GM12878 (cell line): ENCODE results near the gene MSH2. TPM values are rescaled to one million over a fixed set of nuclear protein-coding genes. Genes with fewer than 3 reads are reported as not detected.

ENCODE experiments used
- BACH1 ChIP-seq: fragments of 450-650 bp; IDR thresholded peaks from 2 replicates; pipeline ENCODE4 v1.6.1; 2017; ENCODE audit warnings: mild to moderate bottlenecking, borderline replicate concordance
- FOXK2 ChIP-seq: fragments of 450-650 bp; IDR thresholded peaks from 2 replicates; pipeline ENCODE4 v1.6.1; 2017; ENCODE audit warnings: mild to moderate bottlenecking, moderate library complexity
- GABPA ChIP-seq: IDR thresholded peaks from 2 replicates; pipeline ENCODE4 v1.6.1; 2014; ENCODE audit warnings: antibody characterized with exemption, low read depth, mild to moderate bottlenecking, inconsistent platforms
- HDGF ChIP-seq: fragments of 450-650 bp; IDR thresholded peaks from 2 replicates; pipeline ENCODE4 v1.6.1; 2016; ENCODE audit warnings: antibody characterized with exemption
- KAT2A ChIP-seq: conservative IDR thresholded peaks from 2 replicates; pipeline ENCODE4 v1.6.1; 2011; ENCODE audit warnings: low read depth, low read length; ENCODE audit not compliant: control insufficient read depth
- MYB ChIP-seq: fragments of 150-350 bp; IDR thresholded peaks from 2 replicates; pipeline ENCODE4 v1.6.1; 2014; ENCODE audit warnings: mild to moderate bottlenecking, low read depth, low read length, borderline replicate concordance
- NBN ChIP-seq: fragments of 450-650 bp; IDR thresholded peaks from 2 replicates; pipeline ENCODE4 v1.6.1; 2016
- NFXL1 ChIP-seq: fragments of 450-650 bp; IDR thresholded peaks from 2 replicates; pipeline ENCODE4 v1.6.1; 2017; ENCODE audit warnings: antibody characterized with exemption, mild to moderate bottlenecking, borderline replicate concordance
- NRF1 ChIP-seq: conservative IDR thresholded peaks from 2 replicates; pipeline ENCODE4 v1.6.1; 2011; ENCODE audit warnings: mild to moderate bottlenecking, low read depth, low read length, improper control_type of control experiment
- PAX5 ChIP-seq: IDR thresholded peaks from 2 replicates; pipeline ENCODE4 v1.6.1; 2011; ENCODE audit warnings: low read depth, low read length, borderline replicate concordance
- SIX5 ChIP-seq: IDR thresholded peaks from 2 replicates; pipeline ENCODE4 v1.6.1; 2011; ENCODE audit warnings: mild to moderate bottlenecking, low read depth, low read length, moderate library complexity; ENCODE audit not compliant: severe bottlenecking
- TARDBP ChIP-seq: IDR thresholded peaks from 2 replicates; pipeline ENCODE4 v1.6.1; 2016; ENCODE audit warnings: borderline replicate concordance
- ZNF207 ChIP-seq: fragments of 450-650 bp; IDR thresholded peaks from 2 replicates; pipeline ENCODE4 v1.6.1; 2014; ENCODE audit warnings: antibody characterized with exemption, mild to moderate bottlenecking, borderline replicate concordance
- ZNF274 ChIP-seq: IDR thresholded peaks from one replicate; pipeline ENCODE4 v1.8.0; 2011; ENCODE audit not compliant: insufficient read length, insufficient read depth
- polyA plus RNA-seq, 11 experiments: library from polyadenylated mRNA; depleted of rRNA in 4 of 11; unstranded in 6 of 11; stranded (reverse) in 5 of 11; fragments of >200 nt; fragmentation: Nextera tagmentation in 4 of 11; fragmentation: Illumina TruSeq in 1 of 11; extraction: Ambion mirVana in 4 of 11; extraction: Trizol in 1 of 11; gene quantifications; 1 replicate in 1 of 11; 2 replicates in 10 of 11; pipeline versions ENCODE4 v1.2.1 to v1.2.3, GENCODE V29; 2011 to 2016; ENCODE audit warnings: inconsistent platforms in 2 of 11, missing spikeins in 2 of 11, low read depth in 1 of 11
- total RNA-seq, 4 experiments: library from RNA; depleted of rRNA in 3 of 4; stranded (reverse); fragments of >200 nt in 3 of 4; fragmentation: Illumina TruSeq in 1 of 4; extraction: Trizol in 1 of 4; gene quantifications; 2 replicates each; pipeline versions ENCODE4 v1.2.1 to v1.2.3, GENCODE V29; 2013 to 2021
- TF ChIP-seq, protein P1 (sequence below): IDR thresholded peaks from 2 replicates; pipeline ENCODE4 v1.6.1; 2011; ENCODE audit warnings: mild to moderate bottlenecking, low read depth, low read length, moderate library complexity; ENCODE audit not compliant: insufficient replicate concordance
- TF ChIP-seq, protein P2 (sequence below): fragments of 450-650 bp; IDR thresholded peaks from 2 replicates; pipeline ENCODE4 v1.6.1; 2017; ENCODE audit warnings: mild to moderate bottlenecking
- TF ChIP-seq, protein P3 (sequence below): fragments of 150-350 bp; IDR thresholded peaks from 2 replicates; pipeline ENCODE4 v1.6.1; 2016; ENCODE audit warnings: low read depth, low read length
- TF ChIP-seq, protein P4 (sequence below): fragments of 450-650 bp; IDR thresholded peaks from 2 replicates; pipeline ENCODE4 v1.6.1; 2017; ENCODE audit warnings: antibody characterized with exemption, mild to moderate bottlenecking, moderate library complexity

Gene MSH2
- total and polyA plus RNA-seq, 10 of the 15 experiments (the other 5 are each of a cell fraction or from before 2014, with no cell fraction given), result 24.3 to 94.4 (median 55.5) TPM

DNA sequence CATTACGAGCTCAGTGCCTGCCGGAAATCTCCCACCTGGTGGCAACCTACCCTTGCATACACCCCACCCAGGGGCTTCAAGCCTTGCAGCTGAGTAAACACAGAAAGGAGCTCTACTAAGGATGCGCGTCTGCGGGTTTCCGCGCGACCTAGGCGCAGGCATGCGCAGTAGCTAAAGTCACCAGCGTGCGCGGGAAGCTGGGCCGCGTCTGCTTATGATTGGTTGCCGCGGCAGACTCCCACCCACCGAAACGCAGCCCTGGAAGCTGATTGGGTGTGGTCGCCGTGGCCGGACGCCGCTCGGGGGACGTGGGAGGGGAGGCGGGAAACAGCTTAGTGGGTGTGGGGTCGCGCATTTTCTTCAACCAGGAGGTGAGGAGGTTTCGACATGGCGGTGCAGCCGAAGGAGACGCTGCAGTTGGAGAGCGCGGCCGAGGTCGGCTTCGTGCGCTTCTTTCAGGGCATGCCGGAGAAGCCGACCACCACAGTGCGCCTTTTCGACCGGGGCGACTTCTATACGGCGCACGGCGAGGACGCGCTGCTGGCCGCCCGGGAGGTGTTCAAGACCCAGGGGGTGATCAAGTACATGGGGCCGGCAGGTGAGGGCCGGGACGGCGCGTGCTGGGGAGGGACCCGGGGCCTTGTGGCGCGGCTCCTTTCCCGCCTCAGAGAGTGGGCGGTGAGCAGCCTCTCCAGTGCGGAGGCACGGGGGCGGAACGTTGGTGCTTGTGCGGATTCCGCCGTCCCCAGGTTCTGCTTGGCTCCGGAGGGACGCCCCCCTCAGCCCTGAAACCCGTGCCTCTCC, at the start of gene MSH2 (continued):
- TF ChIP-seq, protein P1, sequence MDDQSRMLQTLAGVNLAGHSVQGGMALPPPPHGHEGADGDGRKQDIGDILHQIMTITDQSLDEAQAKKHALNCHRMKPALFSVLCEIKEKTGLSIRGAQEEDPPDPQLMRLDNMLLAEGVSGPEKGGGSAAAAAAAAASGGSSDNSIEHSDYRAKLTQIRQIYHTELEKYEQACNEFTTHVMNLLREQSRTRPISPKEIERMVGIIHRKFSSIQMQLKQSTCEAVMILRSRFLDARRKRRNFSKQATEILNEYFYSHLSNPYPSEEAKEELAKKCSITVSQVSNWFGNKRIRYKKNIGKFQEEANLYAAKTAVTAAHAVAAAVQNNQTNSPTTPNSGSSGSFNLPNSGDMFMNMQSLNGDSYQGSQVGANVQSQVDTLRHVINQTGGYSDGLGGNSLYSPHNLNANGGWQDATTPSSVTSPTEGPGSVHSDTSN, result peak; percentile 83
- no peak for TF ChIP-seq BACH1
- no peak for TF ChIP-seq MYB
- no peak for TF ChIP-seq GABPA
- no peak for TF ChIP-seq KAT2A
- TF ChIP-seq, protein P2, sequence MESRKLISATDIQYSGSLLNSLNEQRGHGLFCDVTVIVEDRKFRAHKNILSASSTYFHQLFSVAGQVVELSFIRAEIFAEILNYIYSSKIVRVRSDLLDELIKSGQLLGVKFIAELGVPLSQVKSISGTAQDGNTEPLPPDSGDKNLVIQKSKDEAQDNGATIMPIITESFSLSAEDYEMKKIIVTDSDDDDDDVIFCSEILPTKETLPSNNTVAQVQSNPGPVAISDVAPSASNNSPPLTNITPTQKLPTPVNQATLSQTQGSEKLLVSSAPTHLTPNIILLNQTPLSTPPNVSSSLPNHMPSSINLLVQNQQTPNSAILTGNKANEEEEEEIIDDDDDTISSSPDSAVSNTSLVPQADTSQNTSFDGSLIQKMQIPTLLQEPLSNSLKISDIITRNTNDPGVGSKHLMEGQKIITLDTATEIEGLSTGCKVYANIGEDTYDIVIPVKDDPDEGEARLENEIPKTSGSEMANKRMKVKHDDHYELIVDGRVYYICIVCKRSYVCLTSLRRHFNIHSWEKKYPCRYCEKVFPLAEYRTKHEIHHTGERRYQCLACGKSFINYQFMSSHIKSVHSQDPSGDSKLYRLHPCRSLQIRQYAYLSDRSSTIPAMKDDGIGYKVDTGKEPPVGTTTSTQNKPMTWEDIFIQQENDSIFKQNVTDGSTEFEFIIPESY, result no peak
- no peak for TF ChIP-seq SIX5
- TF ChIP-seq, protein P3, sequence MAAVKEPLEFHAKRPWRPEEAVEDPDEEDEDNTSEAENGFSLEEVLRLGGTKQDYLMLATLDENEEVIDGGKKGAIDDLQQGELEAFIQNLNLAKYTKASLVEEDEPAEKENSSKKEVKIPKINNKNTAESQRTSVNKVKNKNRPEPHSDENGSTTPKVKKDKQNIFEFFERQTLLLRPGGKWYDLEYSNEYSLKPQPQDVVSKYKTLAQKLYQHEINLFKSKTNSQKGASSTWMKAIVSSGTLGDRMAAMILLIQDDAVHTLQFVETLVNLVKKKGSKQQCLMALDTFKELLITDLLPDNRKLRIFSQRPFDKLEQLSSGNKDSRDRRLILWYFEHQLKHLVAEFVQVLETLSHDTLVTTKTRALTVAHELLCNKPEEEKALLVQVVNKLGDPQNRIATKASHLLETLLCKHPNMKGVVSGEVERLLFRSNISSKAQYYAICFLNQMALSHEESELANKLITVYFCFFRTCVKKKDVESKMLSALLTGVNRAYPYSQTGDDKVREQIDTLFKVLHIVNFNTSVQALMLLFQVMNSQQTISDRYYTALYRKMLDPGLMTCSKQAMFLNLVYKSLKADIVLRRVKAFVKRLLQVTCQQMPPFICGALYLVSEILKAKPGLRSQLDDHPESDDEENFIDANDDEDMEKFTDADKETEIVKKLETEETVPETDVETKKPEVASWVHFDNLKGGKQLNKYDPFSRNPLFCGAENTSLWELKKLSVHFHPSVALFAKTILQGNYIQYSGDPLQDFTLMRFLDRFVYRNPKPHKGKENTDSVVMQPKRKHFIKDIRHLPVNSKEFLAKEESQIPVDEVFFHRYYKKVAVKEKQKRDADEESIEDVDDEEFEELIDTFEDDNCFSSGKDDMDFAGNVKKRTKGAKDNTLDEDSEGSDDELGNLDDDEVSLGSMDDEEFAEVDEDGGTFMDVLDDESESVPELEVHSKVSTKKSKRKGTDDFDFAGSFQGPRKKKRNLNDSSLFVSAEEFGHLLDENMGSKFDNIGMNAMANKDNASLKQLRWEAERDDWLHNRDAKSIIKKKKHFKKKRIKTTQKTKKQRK, result no peak
- TF ChIP-seq NFXL1, result no peak
- peak; percentile 92 for TF ChIP-seq PAX5
- TF ChIP-seq ZNF207, result 0 out of 2 replicates have a peak, but pooled peaks have one; percentile 8
- TF ChIP-seq, protein P4, sequence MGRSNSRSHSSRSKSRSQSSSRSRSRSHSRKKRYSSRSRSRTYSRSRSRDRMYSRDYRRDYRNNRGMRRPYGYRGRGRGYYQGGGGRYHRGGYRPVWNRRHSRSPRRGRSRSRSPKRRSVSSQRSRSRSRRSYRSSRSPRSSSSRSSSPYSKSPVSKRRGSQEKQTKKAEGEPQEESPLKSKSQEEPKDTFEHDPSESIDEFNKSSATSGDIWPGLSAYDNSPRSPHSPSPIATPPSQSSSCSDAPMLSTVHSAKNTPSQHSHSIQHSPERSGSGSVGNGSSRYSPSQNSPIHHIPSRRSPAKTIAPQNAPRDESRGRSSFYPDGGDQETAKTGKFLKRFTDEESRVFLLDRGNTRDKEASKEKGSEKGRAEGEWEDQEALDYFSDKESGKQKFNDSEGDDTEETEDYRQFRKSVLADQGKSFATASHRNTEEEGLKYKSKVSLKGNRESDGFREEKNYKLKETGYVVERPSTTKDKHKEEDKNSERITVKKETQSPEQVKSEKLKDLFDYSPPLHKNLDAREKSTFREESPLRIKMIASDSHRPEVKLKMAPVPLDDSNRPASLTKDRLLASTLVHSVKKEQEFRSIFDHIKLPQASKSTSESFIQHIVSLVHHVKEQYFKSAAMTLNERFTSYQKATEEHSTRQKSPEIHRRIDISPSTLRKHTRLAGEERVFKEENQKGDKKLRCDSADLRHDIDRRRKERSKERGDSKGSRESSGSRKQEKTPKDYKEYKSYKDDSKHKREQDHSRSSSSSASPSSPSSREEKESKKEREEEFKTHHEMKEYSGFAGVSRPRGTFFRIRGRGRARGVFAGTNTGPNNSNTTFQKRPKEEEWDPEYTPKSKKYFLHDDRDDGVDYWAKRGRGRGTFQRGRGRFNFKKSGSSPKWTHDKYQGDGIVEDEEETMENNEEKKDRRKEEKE, result no peak
- TF ChIP-seq HDGF, result peak; percentile 70
- peak; percentile 52; the same call in 1 of the 2 replicates for TF ChIP-seq FOXK2
- 0 out of 2 replicates have a peak, but pooled peaks have one; percentile 13 for TF ChIP-seq NBN
- TF ChIP-seq NRF1, result peak; percentile 78
- TF ChIP-seq ZNF274, result no peak
- TF ChIP-seq TARDBP, result no peak
